ENCODE data around the gene SMAD5. TPM values are rescaled to one million over a fixed set of nuclear protein-coding genes. Genes with fewer than 3 reads are reported as not detected.

Gene SMAD5
- total RNA-seq, 1 donor from 2014 or later, result 40.4 TPM

- DNase-seq, result no peak
Observed at GRCh38 chr5:136115183-136115865, 17.3 kb upstream of the SMAD5 start.

- no peak for DNase-seq
Observed at GRCh38 chr5:136120529-136120928, 12.1 kb upstream of the SMAD5 start.

GRCh38 chr5:136123236-136123768 lies 9.3 kb upstream of the SMAD5 start:
- DNase-seq, result no peak

DNA sequence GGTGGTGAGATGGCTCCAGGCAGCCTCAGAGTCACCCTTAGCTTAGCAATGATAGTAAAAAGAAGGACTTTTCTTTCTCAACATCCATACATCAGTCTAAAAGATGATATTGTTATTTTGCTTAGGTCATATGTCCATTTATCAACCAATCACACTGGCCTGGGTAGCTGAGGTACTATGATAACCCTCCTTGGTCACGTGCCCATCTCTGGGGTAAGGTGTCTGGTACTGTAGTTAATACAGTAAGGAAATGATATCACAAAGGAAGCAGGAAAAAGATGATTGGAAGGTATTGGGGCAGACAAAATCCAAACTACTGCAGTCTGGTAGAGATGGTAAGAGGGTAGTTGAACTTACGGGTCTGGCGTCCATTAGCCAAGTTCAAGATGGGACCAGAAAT lies 5.1 kb upstream of the SMAD5 start:
- no peak for DNase-seq

DNA sequence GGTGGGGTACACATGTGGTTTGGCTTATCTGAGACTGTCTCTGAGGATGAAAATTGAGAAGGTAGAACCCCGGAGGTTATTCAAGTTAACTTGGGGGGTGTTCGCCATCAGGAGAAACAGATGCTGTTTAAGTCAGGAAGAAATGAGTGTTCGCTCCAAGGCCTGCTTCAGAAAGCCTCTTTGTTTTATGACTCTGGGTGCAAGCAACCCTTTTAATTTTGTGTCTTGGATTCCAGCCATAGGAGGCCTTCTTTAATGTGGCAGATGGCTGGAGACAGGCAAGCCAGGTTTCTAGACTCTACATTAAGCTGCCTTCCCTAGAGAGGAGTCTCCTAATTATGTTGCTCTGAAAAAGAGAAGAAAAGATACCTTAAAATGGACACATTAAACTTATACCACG lies 4.2 kb upstream of the SMAD5 start:
- DNase-seq, result no peak

- no peak for DNase-seq
Observed at GRCh38 chr5:136129445-136129844, 3.2 kb upstream of the SMAD5 start.

DNA sequence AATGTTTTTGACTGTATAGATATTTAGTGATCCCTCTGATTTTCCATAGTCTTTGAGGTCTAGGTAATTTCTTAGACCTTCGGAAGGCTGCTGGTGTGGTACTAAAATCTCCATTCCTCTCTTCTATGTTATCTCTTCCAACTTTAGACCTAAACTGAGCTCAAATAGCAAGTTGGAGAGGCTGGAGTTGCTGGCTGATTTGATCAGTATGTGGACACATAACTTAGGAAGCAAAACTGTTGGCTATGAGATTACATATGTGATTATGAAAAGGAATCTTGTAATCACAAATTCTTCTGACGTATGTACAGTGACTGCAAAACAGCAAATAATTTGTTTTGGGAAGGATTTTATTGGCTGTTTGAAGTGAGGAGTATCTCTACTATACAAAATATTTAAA lies 2.1 kb upstream of the SMAD5 start:
- DNase-seq, result no peak

DNA sequence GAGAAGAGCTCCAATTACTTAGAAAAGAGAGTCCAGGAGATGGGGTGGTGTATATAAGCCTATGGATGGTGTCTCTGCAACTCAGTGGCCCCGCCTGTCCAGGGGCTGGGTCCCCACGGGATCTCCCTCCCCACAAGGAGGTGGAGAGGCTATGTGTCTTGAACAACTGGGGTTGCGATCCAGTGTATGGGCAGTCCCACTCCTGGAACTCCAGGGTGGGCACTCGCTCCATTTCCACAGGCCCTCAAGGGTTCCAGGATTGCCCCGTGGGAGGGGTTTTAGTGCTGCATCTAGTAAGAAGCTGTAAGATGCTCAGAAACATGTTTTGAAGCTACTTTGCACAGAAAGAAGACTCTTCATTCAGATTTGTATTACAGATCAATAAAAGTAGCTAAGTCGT lies 558 bp upstream of the SMAD5 start:
- no peak for DNase-seq

GRCh38 chr5:136133222-136133921 lies 727 bp downstream of the SMAD5 start:
- DNase-seq, result no peak

DNA sequence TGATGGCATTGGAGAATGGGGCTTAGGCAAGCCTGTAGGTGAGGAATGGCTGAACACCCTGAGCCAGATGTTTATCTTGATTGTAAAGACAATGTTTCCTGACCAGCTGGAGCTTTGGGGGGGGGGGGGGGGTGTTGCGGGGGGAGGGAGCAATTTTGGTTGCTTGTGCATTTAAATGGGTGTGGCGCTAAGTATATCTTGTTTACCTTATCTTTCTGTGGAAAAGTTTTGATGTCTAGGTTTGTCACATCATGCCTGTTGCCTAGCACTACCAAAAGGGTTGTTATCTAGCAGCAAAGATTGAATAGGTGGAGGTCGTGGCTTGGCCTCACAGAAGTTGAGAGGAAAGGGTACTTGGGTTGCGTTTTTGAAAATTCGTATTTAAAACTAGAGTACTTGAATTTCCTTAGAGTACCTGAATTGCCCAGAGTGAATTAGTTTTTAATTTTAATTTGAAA lies 1.3 kb downstream of the SMAD5 start:
- DNase-seq, result no peak

DNA sequence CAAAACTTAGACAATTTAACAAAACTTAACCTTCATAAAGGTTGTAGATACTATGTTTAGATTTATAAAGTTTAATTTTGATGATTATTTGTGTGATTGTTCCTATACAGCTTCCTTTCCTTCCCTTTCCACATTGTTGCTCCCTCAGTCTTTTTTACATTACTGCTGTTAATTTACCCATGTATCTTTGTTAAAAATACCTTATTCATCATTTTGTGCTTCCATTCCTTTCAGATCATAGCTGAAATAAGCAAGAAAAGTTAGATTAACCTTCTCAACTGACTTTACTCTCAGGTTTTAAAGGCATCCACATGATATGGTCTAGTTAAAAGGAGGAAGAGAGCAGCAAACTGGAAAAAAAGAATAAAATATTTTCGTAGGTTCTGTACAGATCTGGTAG lies 2.0 kb downstream of the SMAD5 start:
- no peak for DNase-seq

GRCh38 chr5:136135536-136135935 lies 2.9 kb downstream of the SMAD5 start:
- no peak for DNase-seq

- DNase-seq, result no peak
Observed at GRCh38 chr5:136137497-136138220, 5.0 kb downstream of the SMAD5 start.

- DNase-seq, result no peak
Observed at GRCh38 chr5:136141561-136141960, 8.9 kb downstream of the SMAD5 start.

GRCh38 chr5:136143312-136143711 lies 10.7 kb downstream of the SMAD5 start:
- DNase-seq, result no peak

DNA sequence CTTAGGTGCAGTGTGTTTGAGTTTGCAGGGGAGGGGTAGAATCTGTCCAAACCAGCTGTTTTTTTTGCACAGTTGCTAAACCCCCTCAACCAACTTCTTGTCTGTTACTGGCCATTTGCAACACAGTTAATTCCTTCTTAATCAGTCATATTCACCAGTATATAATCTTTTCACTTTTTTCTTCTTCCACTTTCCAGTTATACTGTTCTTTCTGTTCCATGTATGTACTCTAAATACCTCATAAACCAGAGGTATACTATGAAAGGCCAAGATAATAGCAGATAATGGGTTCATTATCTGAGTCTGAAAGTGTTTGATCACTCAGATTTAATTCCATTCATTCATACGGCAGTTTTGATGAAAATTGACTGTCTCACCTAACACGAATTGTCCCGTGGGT lies 11.1 kb downstream of the SMAD5 start:
- no peak for DNase-seq

GRCh38 chr5:136145030-136145429 lies 12.4 kb downstream of the SMAD5 start:
- no peak for DNase-seq

- no peak for DNase-seq
Observed at GRCh38 chr5:136146201-136146600, 13.6 kb downstream of the SMAD5 start.

DNA sequence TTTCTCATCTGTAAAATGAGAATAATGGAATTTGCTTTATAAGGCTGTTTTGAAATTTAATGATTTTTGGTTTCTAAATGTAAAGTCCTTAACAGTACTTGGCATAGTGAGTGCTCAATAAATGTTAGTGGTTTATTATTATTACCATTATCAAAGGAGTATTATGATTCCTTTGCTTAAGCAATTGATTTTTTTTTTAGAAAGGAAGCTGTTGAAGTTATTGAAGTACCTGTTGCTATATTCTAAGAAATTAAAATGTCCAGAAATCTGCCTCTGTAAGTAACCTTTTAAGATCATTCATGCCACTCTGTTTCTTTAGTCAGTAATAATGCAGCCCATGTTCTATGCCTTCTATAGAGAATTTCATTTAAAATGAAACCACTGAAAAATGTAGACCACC lies 15.0 kb downstream of the SMAD5 start:
- DNase-seq, result no peak

DNA sequence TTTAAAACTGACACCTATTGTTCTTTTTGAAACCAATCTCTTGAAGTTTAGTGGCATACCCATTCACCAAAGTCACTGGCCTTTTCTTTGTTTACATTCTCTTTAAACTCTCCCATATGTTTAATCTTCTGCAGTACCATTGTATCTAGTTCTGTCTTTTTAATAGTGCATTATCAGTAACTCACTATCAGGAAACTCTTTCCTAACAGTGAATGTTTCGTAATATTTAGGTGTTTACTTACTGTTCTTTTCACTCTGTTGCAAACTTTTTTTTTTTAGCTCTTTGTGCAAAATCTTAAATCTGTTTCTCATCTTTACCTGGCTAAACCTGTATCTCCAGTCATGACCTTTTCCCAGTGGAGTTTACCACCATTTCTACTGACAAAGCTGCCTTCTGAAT lies 17.2 kb downstream of the SMAD5 start:
- DNase-seq, result no peak

GRCh38 chr5:136153581-136154236 lies 21.1 kb downstream of the SMAD5 start:
- no peak for DNase-seq

- no peak for DNase-seq
Observed at GRCh38 chr5:136155078-136155477, 22.4 kb downstream of the SMAD5 start.

DNA sequence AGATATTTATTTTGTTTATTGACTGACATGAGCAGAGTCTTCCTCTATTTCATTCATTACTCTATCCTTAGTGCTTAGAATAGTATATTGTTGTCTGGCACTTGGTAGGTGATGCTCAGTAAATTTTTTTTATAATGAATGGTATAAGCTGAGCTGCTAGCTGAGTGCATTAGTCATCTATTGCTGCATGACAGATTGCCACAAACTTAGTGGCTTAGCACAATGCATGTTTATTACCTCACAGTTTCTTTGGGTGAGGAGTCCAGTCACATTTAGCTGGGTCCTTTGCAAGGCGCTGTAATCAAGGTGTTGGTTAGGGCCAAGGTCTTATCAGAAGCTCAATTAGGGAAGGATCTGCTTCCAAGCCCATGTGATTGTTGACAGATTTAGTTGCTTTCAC lies 23.1 kb downstream of the SMAD5 start:
- no peak for DNase-seq

Measured in occipital lobe (tissue), 2 donors.